Activated CD4-positive, alpha-beta T cell treated with anti-CD3 and anti-CD28 coated beads for 36 hours (primary cell): ENCODE data around the gene MBD4. TPM values are rescaled to one million over a fixed set of nuclear protein-coding genes. Genes with fewer than 3 reads are reported as not detected.
"Not testable (repeated sequence)": the region's sequence is repeated elsewhere in the genome, so short reads cannot be mapped to it uniquely, and the experiment has no call there.

Experiments
- ATAC-seq: fragments of 200-7000 bp; cut with Tn5 transposase; one replicate; pipeline ENCODE4 v1.10.0; 2021; ENCODE audit warnings: mild to moderate bottlenecking, moderate library complexity
- CTCF ChIA-PET: fragments of 350-600 bp; sonication (Branson Sonifier 250); formaldehyde crosslinking; loops from one replicate; lab custom pipeline; 2021; ENCODE audit warnings: antibody characterized with exemption; lab: Charles Lee
- POLR2A ChIA-PET: fragments of 350-600 bp; sonication (Branson Sonifier 250); formaldehyde crosslinking; loops from one replicate; lab custom pipeline; 2021; ENCODE audit warnings: antibody characterized with exemption, inconsistent platforms; lab: Charles Lee
- DNase-seq: peaks from one replicate; pipeline ENCODE4 v3.0.0-alpha.2; 2020
- H3K27ac Mint-ChIP-seq: one replicate; pipeline ENCODE4 v1.8.0; 2021; ENCODE audit warnings: mixed read lengths
- H3K27me3 Mint-ChIP-seq: one replicate; pipeline ENCODE4 v1.8.0; 2021; ENCODE audit warnings: mixed read lengths
- H3K36me3 Mint-ChIP-seq: one replicate; pipeline ENCODE4 v1.8.0; 2021; ENCODE audit warnings: low read depth, mixed read lengths
- H3K4me1 Mint-ChIP-seq: one replicate; pipeline ENCODE4 v1.8.0; 2021; ENCODE audit warnings: mixed read lengths
- H3K4me3 Mint-ChIP-seq: one replicate; pipeline ENCODE4 v1.8.0; 2021; ENCODE audit warnings: mild to moderate bottlenecking, moderate library complexity, mixed read lengths
- H3K9me3 Mint-ChIP-seq: one replicate; pipeline ENCODE4 v1.8.0; 2021; ENCODE audit warnings: low read depth, mixed read lengths
- intact Hi-C, 2 experiments: fragments of 100-400 bp; cut with DNase I in 1 of 2; cut with micrococcal nuclease in 1 of 2; formaldehyde crosslinking; loops; one replicate each; pipeline versions ENCODE4 v1.14.2 to v1.15.1; 2022 to 2024; cut with DNase I, micrococcal nuclease
- total RNA-seq, 2 experiments: library from RNA; stranded (reverse); gene quantifications; one replicate each; pipeline ENCODE4 v1.2.3, GENCODE V29; 2021

MBD4 gene
- total RNA-seq, 2 experiments from 2014 or later, result 51.3 to 52.4 TPM

GRCh38 chr3:129421236-129421883 is 18.4 kb downstream of the MBD4 start:
- no peaks in the 10 kb centered on the region for H3K27me3 Mint-ChIP-seq
- no peak overlapping the region for H3K27ac Mint-ChIP-seq
- POLR2A ChIA-PET, result no interaction called here
- ATAC-seq, result no peak
- H3K4me3 Mint-ChIP-seq, result no peak overlapping the region
- H3K36me3 Mint-ChIP-seq, result no peaks in the 10 kb centered on the region
- intact Hi-C loops, result no loop called here
- no peak for DNase-seq
- CTCF ChIA-PET, result interaction anchor here (0.7 to 0.9 kb wide), 2 partner anchors 12 to 277 kb away, joined by 3 to 4 read pairs; no protein-coding TSS in a partner anchor
- peaks cover 18% of the 10 kb centered on the region for H3K4me1 Mint-ChIP-seq
- no peaks in the 10 kb centered on the region for H3K9me3 Mint-ChIP-seq

- H3K4me1 Mint-ChIP-seq, result peaks cover 8% of the 10 kb centered on the region
- ChIA-PET CTCF (interaction anchor here (1.1 kb wide), 2 partner anchors 21 to 36 kb away, joined by 3 read pairs; no protein-coding TSS in a partner anchor), POLR2A (no interaction called here)
- DNase-seq (no peak), ATAC-seq (no peak)
- H3K27ac Mint-ChIP-seq, result no peak overlapping the region
- intact Hi-C loops, result no loop called here
- H3K27me3 Mint-ChIP-seq, result no peaks in the 10 kb centered on the region
- no peaks in the 10 kb centered on the region for H3K36me3 Mint-ChIP-seq
- H3K4me3 Mint-ChIP-seq, result no peak overlapping the region
- no peaks in the 10 kb centered on the region for H3K9me3 Mint-ChIP-seq
These were observed 20.3 kb downstream of the MBD4 start for GRCh38 chr3:129419476-129419875.

GRCh38 chr3:129418041-129418973 is 21.4 kb downstream of the MBD4 start:
- ChIA-PET CTCF (interaction anchor here (0.8 kb wide), 1 partner anchor 9 kb away, joined by 3 read pairs; no protein-coding TSS in a partner anchor), POLR2A (no interaction called here)
- Mint-ChIP-seq H3K4me1 (no peaks in the 10 kb centered on the region), H3K36me3 (no peaks in the 10 kb centered on the region), H3K4me3 (no peak overlapping the region), H3K27me3 (no peaks in the 10 kb centered on the region), H3K27ac (no peak overlapping the region), H3K9me3 (no peaks in the 10 kb centered on the region)
- DNase-seq, result no peak
- intact Hi-C loops, result no loop called here
- ATAC-seq, result no peak

- no peaks in the 10 kb centered on the region for H3K27me3 Mint-ChIP-seq
- H3K4me1 Mint-ChIP-seq, result no peaks in the 10 kb centered on the region
- no peak overlapping the region for H3K27ac Mint-ChIP-seq
- ChIA-PET CTCF (interaction anchor here (0.7 kb wide), 1 partner anchor 27 kb away, joined by 5 read pairs; no protein-coding TSS in a partner anchor), POLR2A (no interaction called here)
- no peaks in the 10 kb centered on the region for H3K36me3 Mint-ChIP-seq
- no peak overlapping the region for H3K4me3 Mint-ChIP-seq
- no peaks in the 10 kb centered on the region for H3K9me3 Mint-ChIP-seq
- intact Hi-C loops, result no loop called here
- DNase-seq (no peak), ATAC-seq (no peak)
These were observed 22.4 kb downstream of the MBD4 start for GRCh38 chr3:129417326-129417725.

GRCh38 chr3:129416415-129416814 is 23.3 kb downstream of the MBD4 start:
- ChIA-PET CTCF (interaction anchor here (0.7 kb wide), 1 partner anchor 1056 kb away, joined by 4 read pairs; no protein-coding TSS in a partner anchor), POLR2A (interaction anchor here (0.9 kb wide), 1 partner anchor 24 kb away, joined by 3 read pairs; the partner anchor contains the start of gene IFT122)
- no peaks in the 10 kb centered on the region for H3K4me1 Mint-ChIP-seq
- H3K27ac Mint-ChIP-seq, result no peak overlapping the region
- no peak overlapping the region for H3K4me3 Mint-ChIP-seq
- ATAC-seq, result no peak
- no peaks in the 10 kb centered on the region for H3K9me3 Mint-ChIP-seq
- no peaks in the 10 kb centered on the region for H3K27me3 Mint-ChIP-seq
- intact Hi-C loops, result no loop called here
- no peaks in the 10 kb centered on the region for H3K36me3 Mint-ChIP-seq
- no peak for DNase-seq

GRCh38 chr3:129415830-129416229 is 23.9 kb downstream of the MBD4 start:
- Mint-ChIP-seq H3K36me3 (no peaks in the 10 kb centered on the region), H3K4me1 (no peaks in the 10 kb centered on the region), H3K27ac (no peak overlapping the region), H3K9me3 (no peaks in the 10 kb centered on the region), H3K27me3 (no peaks in the 10 kb centered on the region), H3K4me3 (no peak overlapping the region)
- intact Hi-C loops, result no loop called here
- ChIA-PET CTCF (no interaction called here), POLR2A (interaction anchor here (0.9 kb wide), 1 partner anchor 24 kb away, joined by 3 read pairs; the partner anchor contains the start of gene IFT122)
- DNase-seq (no peak), ATAC-seq (no peak)

- no peak for ATAC-seq
- no peaks in the 10 kb centered on the region for H3K36me3 Mint-ChIP-seq
- no peaks in the 10 kb centered on the region for H3K9me3 Mint-ChIP-seq
- no peak overlapping the region for H3K4me3 Mint-ChIP-seq
- no peaks in the 10 kb centered on the region for H3K4me1 Mint-ChIP-seq
- no peak overlapping the region for H3K27ac Mint-ChIP-seq
- ChIA-PET POLR2A (no interaction called here), CTCF (interaction anchor here (0.8 to 2.1 kb wide), 2 partner anchors 32 to 445 kb away, joined by 3 to 5 read pairs; no protein-coding TSS in a partner anchor)
- H3K27me3 Mint-ChIP-seq, result no peaks in the 10 kb centered on the region
- intact Hi-C loops, result no loop called here
- DNase-seq, result no peak
These were observed 24.4 kb downstream of the MBD4 start for GRCh38 chr3:129415378-129415777.

GRCh38 chr3:129413687-129414506 is 25.9 kb downstream of the MBD4 start:
- H3K4me1 Mint-ChIP-seq, result no peaks in the 10 kb centered on the region
- ChIA-PET POLR2A (interaction anchor here (1.1 kb wide), 1 partner anchor 14 kb away, joined by 7 read pairs; no protein-coding TSS in a partner anchor), CTCF (interaction anchor here (0.5 to 2.1 kb wide), 4 partner anchors 8 to 31 kb away, joined by 3 to 5 read pairs (median 3); no protein-coding TSS in a partner anchor)
- no peak overlapping the region for H3K27ac Mint-ChIP-seq
- H3K27me3 Mint-ChIP-seq, result no peaks in the 10 kb centered on the region
- no peak overlapping the region for H3K4me3 Mint-ChIP-seq
- no peak for DNase-seq
- peak; percentile 63 for ATAC-seq
- intact Hi-C loops, result no loop called here
- no peaks in the 10 kb centered on the region for H3K9me3 Mint-ChIP-seq
- H3K36me3 Mint-ChIP-seq, result no peaks in the 10 kb centered on the region

- H3K27ac Mint-ChIP-seq, H3K36me3 Mint-ChIP-seq, H3K9me3 Mint-ChIP-seq, H3K4me3 Mint-ChIP-seq, intact Hi-C loops, POLR2A ChIA-PET, H3K27me3 Mint-ChIP-seq, DNase-seq, H3K4me1 Mint-ChIP-seq, ATAC-seq: not testable (repeated sequence)
- CTCF ChIA-PET, result interaction anchor here (0.5 to 2.1 kb wide), 2 partner anchors 18 to 30 kb away, joined by 3 to 5 read pairs; no protein-coding TSS in a partner anchor
These were observed 26.5 kb downstream of the MBD4 start for GRCh38 chr3:129413238-129413637.

- H3K4me1 Mint-ChIP-seq, result no peaks in the 10 kb centered on the region
- H3K27me3 Mint-ChIP-seq, result no peaks in the 10 kb centered on the region
- intact Hi-C loops, result no loop called here
- ChIA-PET CTCF (interaction anchor here (0.7 kb wide), 1 partner anchor 13 kb away, joined by 3 read pairs; no protein-coding TSS in a partner anchor), POLR2A (no interaction called here)
- ATAC-seq, result no peak
- H3K4me3 Mint-ChIP-seq, result no peak overlapping the region
- DNase-seq, result no peak
- H3K27ac Mint-ChIP-seq, result no peak overlapping the region
- H3K9me3 Mint-ChIP-seq, result no peaks in the 10 kb centered on the region
- no peaks in the 10 kb centered on the region for H3K36me3 Mint-ChIP-seq
These were observed 27.1 kb downstream of the MBD4 start for GRCh38 chr3:129412542-129413198.
